Hematopoietic multipotent progenitor cell (in vitro differentiated cells): ENCODE data around the gene FN1. TPM values are rescaled to one million over a fixed set of nuclear protein-coding genes. Genes with fewer than 3 reads are reported as not detected.
"Not testable (repeated sequence)": the region's sequence is repeated elsewhere in the genome, so short reads cannot be mapped to it uniquely, and the experiment has no call there.

Source experiments
- DNase-seq, 3 donors: peaks; one replicate each; pipeline ENCODE4 v3.0.0-alpha.2; 2011 to 2015; ENCODE audit warnings: low read depth in 2 of 3, low spot score in 2 of 3
- total RNA-seq: library from RNA; depleted of rRNA; stranded (reverse); fragments of >200 nt; gene quantifications from one replicate; pipeline ENCODE4 v1.2.3, GENCODE V29; 2012

Gene FN1
- total RNA-seq, 1 donor: 0.54 TPM

DNA sequence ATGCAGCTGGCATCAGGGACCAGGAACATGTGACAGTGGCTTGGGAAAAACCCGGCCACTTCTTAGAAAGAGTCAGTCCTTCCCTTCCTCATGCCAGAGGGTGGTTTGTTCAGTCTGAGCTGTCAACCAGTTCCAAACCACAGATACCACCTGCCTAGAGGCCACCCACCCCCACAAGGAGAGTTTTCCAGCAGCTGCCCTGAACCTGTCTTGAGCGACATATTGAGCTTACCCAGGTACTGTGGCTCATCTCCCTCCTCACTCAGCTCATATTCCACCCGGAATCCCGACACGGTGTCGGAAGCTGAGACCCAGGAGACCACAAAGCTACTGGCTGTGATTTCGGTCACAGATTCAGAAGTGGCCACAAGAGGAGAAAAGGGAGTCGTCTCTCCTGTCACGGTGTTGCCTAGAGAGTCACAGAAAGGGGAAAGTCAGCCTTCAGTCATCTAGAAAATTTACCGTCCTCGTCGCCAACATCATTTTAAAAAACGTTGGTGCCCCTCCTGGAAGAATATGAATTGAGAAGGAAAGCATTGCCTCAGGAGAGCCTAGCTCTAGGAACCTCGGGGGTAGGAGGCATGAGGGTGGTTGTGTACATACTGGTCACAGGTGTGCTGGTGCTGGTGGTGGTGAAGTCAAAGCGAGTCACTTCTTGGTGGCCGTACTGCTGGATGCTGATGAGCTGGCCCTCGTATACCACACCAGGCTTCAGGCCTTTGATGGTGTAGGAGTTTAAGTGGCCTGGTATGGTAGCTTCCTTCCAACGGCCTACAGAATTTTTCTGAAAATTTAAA is 26.3 kb downstream of the FN1 start:
- DNase-seq: no peak

DNA sequence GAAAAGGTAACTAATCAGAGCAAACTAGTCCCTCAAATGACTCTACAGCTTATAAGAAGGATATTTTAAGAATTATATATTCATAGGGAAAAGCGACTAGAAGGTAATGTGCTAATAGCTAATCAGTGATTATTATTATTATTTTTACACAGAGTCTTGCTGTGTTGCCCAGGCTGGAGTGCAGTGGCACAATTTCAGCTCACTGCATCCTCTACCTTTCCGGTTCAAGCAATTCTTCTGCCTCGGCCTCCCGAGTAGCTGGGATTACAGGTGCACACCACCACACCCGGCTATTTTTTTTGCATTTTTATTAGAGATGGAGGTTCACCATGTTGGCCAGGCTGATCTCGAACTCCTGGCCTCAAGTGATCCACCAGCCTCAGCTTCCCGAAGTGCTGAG is 27.4 kb downstream of the FN1 start:
- DNase-seq: not testable (repeated sequence)

DNA sequence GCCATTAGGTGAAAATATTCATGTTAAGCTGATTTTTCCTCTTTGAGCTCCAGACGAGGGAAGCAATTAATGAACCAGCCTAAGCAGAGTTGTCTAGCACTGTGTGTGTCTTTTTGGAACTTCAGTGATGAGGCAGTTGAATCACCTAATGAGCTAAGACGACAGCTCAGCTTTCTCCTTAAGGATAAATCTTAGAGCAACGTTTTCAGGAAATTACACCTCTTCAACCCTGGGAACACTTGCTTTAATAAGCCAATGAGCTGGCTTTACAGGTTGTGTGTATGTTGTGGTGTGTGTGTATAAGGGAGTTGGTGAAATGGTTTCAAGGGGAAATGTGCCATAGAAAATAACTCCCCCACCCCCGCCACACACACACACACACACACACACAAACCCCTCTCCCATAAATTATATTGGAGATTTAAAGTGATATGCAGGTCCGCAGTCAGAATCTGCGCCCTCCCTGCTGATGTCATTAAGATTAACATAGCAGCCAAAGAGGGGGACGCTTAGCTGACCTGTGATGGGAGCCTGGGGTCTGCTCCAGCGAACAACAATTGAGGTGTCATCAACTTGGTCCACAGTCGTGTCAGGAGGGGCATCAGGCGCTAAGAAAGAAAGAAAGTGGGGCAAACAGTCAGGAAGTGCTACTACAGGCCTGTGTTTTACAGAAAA is 28.1 kb downstream of the FN1 start:
- no peak for DNase-seq

DNA sequence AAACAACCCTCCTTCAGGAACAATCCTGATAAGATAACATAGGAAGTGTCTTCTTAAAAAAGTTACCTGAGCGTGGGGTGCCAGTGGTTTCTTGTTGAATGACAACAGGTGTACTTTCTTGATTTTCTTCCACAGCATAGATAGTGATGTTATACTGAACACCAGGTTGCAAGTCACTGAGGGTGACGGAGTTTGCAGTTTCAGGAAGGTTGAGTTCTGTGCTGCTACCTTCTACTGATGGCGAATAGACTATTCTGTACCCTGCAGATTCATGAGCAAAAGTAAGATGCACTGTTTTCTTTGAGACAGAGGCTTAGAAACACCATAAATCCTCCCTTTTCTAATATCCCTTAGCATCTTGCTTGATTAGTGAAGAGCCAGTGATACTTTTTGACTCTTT is 28.8 kb downstream of the FN1 start:
- DNase-seq: no peak

DNA sequence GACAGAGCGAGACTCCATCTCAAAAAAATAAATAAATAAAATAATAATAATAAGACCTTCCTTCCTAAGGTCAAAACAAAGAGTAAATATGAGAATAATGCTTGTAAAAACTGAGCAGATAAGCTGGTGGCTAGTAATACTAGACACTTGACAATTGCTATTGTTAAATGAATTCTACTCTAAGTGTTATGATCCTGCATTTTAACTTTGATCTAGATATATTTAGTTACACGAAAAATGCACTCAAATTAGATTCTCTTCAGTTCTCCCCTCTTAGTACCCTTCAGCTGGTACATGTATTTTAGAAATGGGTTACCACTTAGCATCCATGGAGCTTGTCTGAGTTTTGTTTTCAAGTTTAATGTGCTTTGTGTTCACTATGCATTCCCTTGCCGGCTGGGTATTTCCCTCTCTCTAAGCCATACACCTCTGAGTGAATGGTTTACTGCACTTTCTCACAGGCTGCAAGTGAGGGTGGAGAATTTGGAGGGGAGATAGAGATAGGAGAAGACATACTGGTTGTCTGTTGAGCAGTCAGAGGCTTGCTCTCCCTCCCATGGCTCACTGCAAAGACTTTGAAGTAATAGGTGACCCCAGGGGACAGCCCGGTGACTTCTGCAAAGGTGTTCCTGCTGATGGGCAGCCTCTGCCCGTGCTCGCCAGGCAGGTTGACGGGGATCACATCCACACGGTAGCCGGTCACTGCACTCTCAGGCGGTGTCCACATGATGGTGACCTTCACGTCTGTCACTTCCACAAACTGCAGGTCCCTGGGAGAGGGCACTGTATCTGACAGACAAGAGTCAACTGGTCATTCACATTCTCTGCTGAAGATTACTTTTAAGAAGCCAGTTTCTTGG is 29.9 kb downstream of the FN1 start:
- no peak for DNase-seq

DNA sequence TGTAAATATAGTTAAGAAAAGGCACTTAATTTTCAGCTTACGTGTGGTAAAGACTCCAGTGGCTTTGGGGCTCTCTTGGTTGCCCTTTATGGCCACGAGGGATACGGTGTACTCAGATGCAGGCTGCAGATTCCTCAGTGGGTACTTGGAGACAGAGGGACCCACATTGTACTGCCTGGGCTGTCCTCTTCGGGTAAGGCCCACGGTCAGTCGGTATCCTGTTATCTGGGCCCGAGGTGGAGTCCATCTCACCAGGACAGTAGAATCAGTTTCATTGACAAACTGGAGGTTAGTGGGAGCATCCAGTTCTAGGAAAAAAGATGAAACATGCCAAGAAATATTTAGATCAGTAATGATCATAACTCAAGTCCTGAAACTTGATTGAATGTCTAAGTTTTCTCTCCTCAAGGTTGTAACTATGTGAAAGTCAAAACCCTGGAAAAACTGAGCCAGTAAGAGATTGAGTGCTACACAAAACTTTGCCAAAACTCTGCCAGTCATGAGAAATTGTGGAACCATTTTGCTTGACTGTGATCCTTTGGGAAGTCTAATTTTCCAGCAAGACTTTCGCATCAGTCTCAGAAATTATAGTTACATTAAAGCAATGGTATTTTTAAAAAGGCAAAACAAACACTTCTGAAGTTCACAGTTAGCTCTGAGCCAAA is 31.4 kb downstream of the FN1 start:
- DNase-seq: no peak

DNA sequence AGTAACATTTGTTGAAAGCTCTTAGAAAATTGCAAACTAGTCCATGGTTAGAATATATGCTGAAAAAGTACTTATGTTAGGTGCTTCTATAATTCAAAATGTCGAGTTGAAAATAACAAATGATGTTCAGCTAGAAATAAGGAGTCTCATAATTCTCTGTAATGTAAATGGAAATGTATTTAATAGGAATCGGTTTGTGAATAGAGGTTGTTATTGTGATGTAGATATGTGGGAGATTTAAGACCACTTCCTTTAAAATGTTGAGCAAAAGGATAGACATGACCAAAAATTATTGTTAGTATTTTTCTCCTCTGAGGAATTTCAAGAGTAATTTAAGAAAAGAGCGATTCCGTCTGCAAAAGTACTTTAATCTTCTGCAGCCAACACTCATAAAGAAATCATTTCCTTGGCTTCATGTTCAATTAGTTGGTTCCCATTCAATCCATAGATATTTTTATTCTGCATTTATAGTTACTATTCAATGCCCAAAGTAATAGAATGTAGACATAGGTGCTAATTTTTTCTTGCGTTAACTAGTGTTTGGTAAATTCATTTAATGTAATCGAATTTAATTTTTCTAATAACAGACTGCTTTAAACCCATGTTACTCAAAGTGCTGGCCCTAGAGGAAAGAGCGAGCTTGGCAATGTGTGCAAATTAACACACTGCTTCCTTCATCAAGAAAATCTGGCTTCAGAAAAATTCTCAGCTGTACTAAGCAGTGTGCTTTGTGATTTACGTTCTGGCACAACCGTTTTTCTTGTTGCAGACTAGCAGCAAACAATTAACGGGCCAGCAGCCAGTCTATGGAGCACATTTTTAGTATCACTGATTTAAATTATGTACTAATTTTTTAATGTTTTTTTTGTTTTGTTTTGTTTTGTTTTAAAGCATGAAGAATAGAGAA is 32.2 kb downstream of the FN1 start:
- no peak for DNase-seq

DNA sequence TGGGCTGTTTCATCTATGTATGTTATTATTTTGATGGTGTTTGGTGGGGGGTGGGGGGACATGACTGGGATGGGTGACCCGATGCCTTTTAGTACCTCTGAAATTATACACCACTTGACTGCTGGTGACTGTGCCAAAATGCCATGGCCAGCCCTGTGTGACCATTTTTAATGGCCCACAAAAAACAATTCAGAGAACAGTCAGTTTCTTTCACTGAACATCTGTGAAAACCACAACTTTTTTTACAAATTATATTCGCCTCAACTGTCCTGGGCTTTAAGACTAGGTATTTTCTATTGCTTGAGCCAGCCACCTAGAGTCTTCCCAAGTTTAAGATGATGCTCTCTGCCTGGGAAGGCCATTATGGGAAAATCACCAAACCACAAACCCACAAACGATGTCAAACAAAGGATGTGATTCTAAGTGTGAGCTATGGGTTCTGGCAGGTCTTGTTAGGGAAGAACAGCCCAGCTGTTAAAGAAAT is 33.9 kb downstream of the FN1 start:
- DNase-seq: no peak

DNA sequence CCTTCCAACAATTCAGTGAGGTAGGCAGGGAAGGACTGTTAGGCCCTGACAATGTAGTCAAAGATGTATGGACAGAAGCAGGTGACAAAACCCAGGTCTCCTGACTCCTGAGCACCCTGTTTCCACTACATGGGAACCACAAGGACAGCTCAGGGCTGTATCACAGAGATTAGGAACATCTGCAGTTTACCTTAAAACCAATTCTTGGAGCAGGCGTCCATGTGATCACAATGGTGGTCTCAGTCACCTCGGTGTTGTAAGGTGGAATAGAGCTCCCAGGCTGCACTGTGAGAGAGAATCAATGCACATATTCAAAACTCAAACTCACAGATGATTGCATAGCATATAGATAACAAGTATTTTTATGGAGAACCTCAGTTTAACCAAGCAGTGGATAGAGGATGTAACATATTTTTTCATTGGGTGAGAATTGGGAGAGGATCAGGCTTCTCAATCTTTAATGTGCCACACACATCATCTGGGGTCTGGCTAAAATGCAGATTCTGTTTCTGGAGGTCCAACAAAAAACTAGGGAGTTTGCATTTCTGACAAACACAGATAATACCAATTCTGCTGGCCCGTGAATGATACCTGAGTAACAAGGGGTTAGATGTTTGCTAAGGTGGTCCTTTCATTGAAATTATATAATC is 36.7 kb downstream of the FN1 start:
- no peak for DNase-seq

DNA sequence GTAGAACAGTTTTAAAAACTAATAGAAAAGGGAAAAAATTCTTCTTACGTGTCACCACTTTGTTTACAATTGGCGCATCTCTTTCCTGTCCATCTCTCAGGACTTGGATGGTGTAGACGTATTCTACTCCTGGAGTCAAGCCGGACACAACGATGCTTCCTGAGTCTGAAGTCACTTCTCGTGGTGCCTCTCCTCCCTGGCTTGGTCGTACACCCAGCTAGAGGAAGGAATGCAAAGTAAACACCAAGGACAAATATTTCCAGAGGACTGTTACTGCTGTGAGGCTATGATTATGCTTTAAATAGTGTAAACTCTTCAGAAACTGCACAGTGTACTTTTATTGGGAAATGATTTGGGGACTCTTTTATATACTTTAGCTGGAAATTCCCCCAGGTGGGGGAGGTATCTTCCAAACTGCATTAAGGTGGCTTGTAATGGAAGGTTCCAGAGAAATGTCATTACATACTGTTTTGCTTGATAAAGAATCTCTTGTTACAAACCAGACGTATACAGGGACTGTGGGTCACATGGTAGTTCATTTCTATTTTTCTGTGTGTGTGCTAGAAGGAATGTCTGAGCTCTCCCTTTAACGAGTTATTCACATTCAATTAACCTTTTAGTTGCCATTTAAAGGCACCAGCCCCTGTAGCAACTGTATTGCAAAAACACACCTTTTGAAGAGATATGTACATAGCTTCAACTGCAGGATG is 38.1 kb downstream of the FN1 start:
- no peak for DNase-seq

DNA sequence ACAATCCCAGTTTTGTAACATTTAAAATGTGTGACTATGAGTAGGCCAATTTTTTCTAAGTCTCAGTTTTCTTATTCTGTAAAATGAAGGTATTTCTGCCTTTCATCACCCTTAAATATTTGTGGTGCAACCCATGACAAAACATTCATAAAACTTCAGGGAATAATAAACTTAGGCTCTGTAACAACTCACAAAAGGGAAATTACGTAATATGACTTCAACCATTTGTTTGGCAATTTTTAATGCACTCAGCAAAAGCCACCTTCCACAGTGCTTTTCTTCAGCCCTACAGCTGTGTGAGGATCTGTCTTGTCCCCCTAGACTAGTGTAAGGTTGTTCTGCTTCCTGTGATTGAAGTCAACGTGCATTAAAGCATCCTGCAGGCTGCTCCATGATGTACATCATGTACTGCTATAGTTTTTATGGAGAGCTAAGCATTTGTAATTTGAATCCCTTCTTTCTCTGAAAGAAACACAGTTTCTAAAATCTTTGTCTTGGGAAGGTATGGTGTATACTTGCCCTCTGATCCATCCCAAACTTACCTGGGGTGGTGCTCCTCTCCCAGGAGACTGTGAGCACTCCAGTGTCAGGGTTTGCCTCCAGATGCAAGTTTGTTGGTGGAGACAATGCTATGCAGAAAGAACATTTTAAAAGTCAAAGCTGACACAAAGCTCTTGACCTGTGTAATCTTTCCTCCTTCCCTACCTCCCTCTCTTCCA is 39.1 kb downstream of the FN1 start:
- no peak for DNase-seq

DNA sequence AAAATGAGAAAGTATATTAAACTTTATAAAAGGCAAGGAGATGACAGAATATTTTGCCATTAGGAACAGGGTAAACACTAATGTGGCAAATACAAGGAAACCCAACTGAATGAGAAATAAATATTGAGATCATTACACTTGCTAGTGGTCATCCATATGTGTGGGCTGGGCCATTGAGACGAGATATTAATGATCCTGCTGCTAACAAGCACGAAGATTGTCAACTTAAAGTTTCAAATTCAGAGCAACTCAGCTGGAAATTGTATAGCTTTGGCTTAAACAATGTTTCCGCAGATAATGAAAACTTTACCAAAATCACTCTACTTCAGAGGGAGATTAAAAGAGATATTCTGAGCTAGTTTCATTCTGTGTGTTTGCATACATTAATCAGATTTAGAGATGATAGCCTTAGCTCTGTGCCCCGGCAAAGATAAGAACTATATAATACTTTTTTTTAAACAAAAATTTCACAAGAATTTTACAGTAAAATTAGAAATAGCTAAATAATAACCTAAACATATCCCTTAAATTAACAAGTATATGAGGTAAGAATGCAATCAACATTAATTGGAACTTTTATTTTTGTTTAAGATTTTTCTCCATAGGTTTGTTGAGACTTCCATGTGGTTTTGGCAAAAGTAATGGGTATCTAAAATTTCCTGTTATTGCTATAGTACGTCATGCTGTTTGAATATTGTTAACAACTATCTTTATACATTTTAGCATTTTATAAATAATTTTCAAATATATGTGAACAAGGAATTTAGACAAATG is 40.0 kb downstream of the FN1 start:
- no peak for DNase-seq

DNA sequence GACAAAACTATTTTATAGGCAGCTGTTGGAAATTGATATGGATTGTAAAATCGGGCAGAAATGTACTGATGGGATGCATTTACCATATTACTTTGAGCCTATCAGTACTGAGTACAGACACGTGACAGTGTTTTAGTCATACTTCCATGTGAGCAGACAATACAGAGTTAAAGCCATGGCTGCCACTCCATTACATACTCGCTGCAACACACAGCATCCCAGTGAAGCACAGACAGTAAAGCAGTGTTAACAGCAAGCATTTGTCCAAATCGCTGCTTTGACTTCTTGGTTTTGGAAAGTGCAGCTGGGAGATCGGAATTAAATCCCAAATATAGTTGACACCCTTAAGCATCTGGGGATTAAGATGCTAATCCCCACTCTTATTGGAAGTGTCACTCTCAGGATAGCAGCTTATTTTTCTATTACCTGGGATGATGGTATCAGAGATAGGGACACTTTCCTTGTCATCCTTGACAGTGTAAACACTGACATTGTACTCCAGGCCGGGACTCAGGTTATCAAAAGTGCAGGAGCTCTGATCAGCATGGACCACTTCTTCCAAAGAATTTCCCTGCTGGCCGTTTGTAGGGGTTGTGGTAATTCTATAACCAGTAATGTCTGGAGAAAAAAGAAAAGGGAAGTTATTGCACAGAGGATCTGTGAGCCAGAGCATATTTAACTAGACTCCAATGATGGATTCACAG is 41.6 kb downstream of the FN1 start:
- DNase-seq: no peak

DNA sequence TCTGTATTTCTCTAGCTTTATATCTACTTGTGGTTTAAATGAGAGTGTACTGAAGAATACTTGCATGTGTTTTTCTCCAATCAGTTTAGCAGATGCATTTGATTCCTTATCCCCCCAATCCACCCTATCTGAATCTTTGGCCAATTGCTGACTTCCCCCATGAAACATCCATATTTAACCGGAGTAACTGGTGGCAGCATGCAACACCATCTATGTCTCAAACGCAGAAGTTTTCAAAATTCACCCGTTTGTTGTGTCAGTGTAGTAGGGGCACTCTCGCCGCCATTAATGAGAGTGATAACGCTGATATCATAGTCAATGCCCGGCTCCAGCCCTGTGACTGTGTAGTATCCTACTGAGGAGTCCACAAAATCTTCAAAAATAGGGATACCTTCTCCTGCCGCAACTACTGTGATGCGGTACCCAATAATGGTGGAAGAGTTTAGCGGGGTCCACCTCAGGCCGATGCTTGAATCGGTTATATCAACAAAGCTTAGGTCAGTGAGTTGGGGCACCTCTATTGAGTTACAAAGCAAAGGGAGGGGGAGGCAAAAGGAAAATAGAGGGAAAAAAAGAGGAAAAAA is 43.1 kb downstream of the FN1 start:
- no peak for DNase-seq

DNA sequence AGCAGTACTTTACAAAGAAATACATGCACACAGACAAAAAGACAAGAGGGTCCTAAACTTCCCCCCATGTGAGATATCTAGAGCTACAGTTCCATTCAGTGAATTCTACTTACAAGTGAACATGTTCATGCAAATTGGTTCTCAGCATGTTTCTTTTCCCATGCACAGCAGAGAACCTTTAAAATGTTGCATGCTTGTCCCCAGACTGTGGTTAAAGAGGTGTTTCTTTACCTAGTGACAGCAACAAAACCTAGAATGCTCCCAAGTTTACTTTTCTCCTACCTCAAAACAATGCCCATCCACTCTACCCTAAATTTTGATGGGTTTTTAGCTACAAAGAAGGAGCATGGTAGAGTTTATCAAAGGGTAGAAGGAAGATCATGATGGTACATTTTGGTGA is 43.7 kb downstream of the FN1 start:
- DNase-seq: no peak

DNA sequence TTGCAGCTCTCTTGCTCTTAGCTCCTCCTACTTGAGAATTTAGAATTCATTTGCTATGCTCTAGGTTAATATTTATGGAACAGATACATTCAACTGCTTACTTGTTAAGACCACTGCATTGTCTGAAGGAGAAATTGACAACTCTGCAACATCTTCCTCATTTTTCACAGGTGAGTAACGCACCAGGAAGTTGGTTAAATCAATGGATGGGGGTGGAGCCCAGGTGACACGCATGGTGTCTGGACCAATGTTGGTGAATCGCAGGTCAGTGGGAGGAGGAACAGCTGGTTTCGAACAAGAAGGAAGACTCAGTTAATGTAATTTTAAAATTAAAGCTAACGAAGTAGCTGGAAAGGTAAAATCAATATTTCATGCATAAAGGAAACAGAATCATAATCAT is 44.3 kb downstream of the FN1 start:
- no peak for DNase-seq
